Glutamatergic neuron (in vitro differentiated cells): ENCODE data around the gene STK4. TPM values are rescaled to one million over a fixed set of nuclear protein-coding genes. Genes with fewer than 3 reads are reported as not detected.

ENCODE experiments used
- DNase-seq: peaks from one replicate; pipeline ENCODE4 v3.0.0; 2022
- H3K27ac Mint-ChIP-seq: one replicate; pipeline ENCODE4 v1.8.0; 2020; ENCODE audit warnings: mild to moderate bottlenecking, mixed read lengths, inconsistent platforms; ENCODE audit not compliant: unreplicated experiment
- H3K27me3 Mint-ChIP-seq: one replicate; pipeline ENCODE4 v1.8.0; 2020; ENCODE audit warnings: mild to moderate bottlenecking, moderate library complexity, mixed read lengths, inconsistent platforms; ENCODE audit not compliant: unreplicated experiment
- H3K36me3 Mint-ChIP-seq: one replicate; pipeline ENCODE4 v1.8.0; 2020; ENCODE audit warnings: mild to moderate bottlenecking, mixed read lengths, inconsistent platforms; ENCODE audit not compliant: unreplicated experiment
- H3K4me1 Mint-ChIP-seq: one replicate; pipeline ENCODE4 v1.8.0; 2020; ENCODE audit warnings: mild to moderate bottlenecking, low read depth, mixed read lengths, inconsistent platforms; ENCODE audit not compliant: unreplicated experiment
- H3K4me3 Mint-ChIP-seq: one replicate; pipeline ENCODE4 v1.8.0; 2020; ENCODE audit warnings: mild to moderate bottlenecking, mixed read lengths, inconsistent platforms; ENCODE audit not compliant: unreplicated experiment
- H3K9me3 Mint-ChIP-seq: one replicate; pipeline ENCODE4 v1.8.0; 2020; ENCODE audit warnings: mild to moderate bottlenecking, moderate library complexity, mixed read lengths, inconsistent platforms; ENCODE audit not compliant: unreplicated experiment
- total RNA-seq: library from RNA; stranded (reverse); fragmentation: NEBNext Ultra II Directional; extraction: Animal tissue kit (Norgen Biotek cat#: 25700); gene quantifications from one replicate; pipeline ENCODE4 v1.2.1, GENCODE V29; 2021; ENCODE audit not compliant: unreplicated experiment
- TF ChIP-seq, protein P1 (sequence below): fragments of 200-600 bp; sonication (generic); IDR thresholded peaks from one replicate; pipeline ENCODE4 v1.5.0; 2021; ENCODE audit not compliant: partially characterized antibody, unreplicated experiment

Gene STK4
- total RNA-seq, 1 donor from 2014 or later = 32.6 TPM

- peaks cover 16% of the 10 kb centered on the region for H3K4me1 Mint-ChIP-seq
- H3K27ac Mint-ChIP-seq = no peak overlapping the region
- H3K36me3 Mint-ChIP-seq = no peaks in the 10 kb centered on the region
- TF ChIP-seq, protein P1, sequence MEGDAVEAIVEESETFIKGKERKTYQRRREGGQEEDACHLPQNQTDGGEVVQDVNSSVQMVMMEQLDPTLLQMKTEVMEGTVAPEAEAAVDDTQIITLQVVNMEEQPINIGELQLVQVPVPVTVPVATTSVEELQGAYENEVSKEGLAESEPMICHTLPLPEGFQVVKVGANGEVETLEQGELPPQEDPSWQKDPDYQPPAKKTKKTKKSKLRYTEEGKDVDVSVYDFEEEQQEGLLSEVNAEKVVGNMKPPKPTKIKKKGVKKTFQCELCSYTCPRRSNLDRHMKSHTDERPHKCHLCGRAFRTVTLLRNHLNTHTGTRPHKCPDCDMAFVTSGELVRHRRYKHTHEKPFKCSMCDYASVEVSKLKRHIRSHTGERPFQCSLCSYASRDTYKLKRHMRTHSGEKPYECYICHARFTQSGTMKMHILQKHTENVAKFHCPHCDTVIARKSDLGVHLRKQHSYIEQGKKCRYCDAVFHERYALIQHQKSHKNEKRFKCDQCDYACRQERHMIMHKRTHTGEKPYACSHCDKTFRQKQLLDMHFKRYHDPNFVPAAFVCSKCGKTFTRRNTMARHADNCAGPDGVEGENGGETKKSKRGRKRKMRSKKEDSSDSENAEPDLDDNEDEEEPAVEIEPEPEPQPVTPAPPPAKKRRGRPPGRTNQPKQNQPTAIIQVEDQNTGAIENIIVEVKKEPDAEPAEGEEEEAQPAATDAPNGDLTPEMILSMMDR = no peak
- no peak overlapping the region for H3K4me3 Mint-ChIP-seq
- no peaks in the 10 kb centered on the region for H3K9me3 Mint-ChIP-seq
- DNase-seq = no peak
- no peaks in the 10 kb centered on the region for H3K27me3 Mint-ChIP-seq
Measured at GRCh38 chr20:45053430-45054351, 87.4 kb downstream of the STK4 start.

DNA sequence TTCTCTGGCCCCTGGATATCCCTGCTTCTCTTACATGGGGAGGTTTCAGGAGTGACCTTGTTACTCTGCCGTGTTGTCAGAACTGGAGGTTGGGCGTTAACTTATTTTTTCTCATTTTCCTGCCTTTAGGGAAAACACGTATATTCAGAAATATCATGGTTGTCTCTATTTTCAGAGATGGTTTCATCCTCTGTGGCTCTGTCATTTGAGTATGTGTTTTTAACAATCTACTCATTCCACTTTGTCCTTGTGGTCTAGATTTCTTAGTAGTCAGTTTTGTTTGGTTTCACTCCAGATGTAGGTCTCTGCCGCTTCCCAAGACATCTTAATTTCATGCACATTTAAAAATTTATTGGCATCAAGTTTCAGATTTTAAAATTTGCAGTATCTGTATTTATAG lies 88.7 kb downstream of the STK4 start:
- TF ChIP-seq, protein P1 = no peak
- Mint-ChIP-seq H3K36me3 (no peaks in the 10 kb centered on the region), H3K9me3 (no peaks in the 10 kb centered on the region), H3K4me3 (no peak overlapping the region), H3K27ac (no peak overlapping the region), H3K4me1 (peaks cover 11% of the 10 kb centered on the region), H3K27me3 (no peaks in the 10 kb centered on the region)
- no peak for DNase-seq

- no peak for DNase-seq
- Mint-ChIP-seq H3K27ac (no peak overlapping the region), H3K27me3 (peaks cover 2% of the 10 kb centered on the region), H3K4me3 (no peak overlapping the region), H3K9me3 (peaks cover 2% of the 10 kb centered on the region), H3K36me3 (no peaks in the 10 kb centered on the region), H3K4me1 (peaks cover 18% of the 10 kb centered on the region)
- TF ChIP-seq, protein P1 = no peak
Measured at GRCh38 chr20:45056473-45057173, 90.3 kb downstream of the STK4 start.

GRCh38 chr20:45058168-45058850 lies 92.0 kb downstream of the STK4 start:
- H3K9me3 Mint-ChIP-seq = peaks cover 2% of the 10 kb centered on the region
- H3K27ac Mint-ChIP-seq = no peak overlapping the region
- H3K36me3 Mint-ChIP-seq = no peaks in the 10 kb centered on the region
- DNase-seq = no peak
- H3K4me1 Mint-ChIP-seq = peaks cover 18% of the 10 kb centered on the region
- TF ChIP-seq, protein P1 = no peak
- H3K4me3 Mint-ChIP-seq = no peak overlapping the region
- H3K27me3 Mint-ChIP-seq = peaks cover 2% of the 10 kb centered on the region
